ENCODE data around the gene RAPGEF3.

Gene RAPGEF3

DNA sequence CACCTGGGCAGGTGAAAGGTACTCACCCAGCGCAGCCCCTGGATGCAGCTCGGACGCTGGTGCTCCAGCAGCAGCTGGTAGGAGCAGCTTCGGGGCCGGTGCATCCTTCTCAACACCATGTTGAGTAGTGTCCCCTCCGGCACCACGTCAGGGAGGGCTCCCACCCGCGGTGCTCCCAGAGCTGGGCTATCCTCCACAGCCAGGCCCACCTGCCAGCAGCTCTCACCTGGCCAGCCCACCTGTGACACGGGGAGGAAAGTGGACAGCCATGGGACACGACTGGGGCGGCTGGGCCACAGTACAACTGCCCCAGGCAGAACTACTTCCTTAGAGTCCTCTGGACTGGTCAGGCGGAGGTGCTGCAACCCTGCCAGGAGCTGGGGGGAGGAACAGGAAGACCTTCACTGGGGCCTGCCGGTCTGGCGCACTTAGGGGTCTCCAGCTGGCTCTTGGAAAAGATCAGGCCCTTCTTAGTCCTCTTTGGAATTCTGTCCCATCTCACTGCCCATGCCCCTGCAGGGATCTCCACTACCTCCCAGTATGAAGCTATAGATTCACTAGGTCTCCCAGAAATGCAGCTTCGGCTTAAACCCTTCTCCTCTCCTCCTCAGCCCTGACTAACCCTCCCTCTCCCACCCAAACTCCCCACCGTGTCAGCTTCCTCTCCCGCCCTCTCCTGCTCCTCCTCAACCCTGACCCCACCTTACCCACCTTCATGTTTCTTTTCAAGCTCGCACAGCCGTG is 668 bp downstream of the RAPGEF3 start:
- peak overlapping the region; percentile 14 for H3K27ac Mint-ChIP-seq

DNA sequence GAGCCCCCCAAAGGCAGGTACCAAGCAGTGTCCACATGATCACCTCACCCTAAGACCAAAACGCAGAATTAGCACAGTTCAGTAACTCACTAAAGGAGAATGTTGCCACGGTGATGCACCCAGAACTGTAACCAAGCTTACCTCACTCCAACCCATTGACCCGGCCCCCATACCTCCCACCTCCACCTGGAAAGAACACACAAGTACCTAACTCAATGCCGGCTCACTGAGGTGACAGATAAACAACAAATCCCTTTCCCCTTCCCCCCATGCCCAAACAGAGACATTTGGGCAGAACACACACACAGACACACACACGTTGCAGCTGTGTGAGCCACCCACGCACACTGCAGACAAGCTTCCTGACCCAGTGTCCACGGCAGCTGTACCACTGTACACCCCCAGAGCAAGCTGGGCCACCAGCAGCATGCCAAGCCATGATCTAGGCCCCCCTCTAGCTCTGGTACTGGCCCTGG is 1.3 kb downstream of the RAPGEF3 start:
- peak overlapping the region; percentile 14 for H3K27ac Mint-ChIP-seq
- no peaks in the 10 kb centered on the region for H3K36me3 Mint-ChIP-seq
- DNase-seq (ENCODE audit: low spot score in 2 of 2) (no peak), ATAC-seq (no peak)
- peak overlapping the region; percentile 77 for H3K4me3 Mint-ChIP-seq
- peaks cover 64% of the 10 kb centered on the region for H3K4me1 Mint-ChIP-seq
- H3K9me3 Mint-ChIP-seq, result no peaks in the 10 kb centered on the region

More for the DNA sequence above, 668 bp downstream of the RAPGEF3 start:
- ATAC-seq, result no peak
- DNase-seq (ENCODE audit: low spot score in 2 of 2), result no peak
- H3K36me3 Mint-ChIP-seq, result no peaks in the 10 kb centered on the region
- H3K4me1 Mint-ChIP-seq, result peaks cover 64% of the 10 kb centered on the region
- H3K9me3 Mint-ChIP-seq, result no peaks in the 10 kb centered on the region
- H3K4me3 Mint-ChIP-seq, result peak overlapping the region; percentile 77

DNA sequence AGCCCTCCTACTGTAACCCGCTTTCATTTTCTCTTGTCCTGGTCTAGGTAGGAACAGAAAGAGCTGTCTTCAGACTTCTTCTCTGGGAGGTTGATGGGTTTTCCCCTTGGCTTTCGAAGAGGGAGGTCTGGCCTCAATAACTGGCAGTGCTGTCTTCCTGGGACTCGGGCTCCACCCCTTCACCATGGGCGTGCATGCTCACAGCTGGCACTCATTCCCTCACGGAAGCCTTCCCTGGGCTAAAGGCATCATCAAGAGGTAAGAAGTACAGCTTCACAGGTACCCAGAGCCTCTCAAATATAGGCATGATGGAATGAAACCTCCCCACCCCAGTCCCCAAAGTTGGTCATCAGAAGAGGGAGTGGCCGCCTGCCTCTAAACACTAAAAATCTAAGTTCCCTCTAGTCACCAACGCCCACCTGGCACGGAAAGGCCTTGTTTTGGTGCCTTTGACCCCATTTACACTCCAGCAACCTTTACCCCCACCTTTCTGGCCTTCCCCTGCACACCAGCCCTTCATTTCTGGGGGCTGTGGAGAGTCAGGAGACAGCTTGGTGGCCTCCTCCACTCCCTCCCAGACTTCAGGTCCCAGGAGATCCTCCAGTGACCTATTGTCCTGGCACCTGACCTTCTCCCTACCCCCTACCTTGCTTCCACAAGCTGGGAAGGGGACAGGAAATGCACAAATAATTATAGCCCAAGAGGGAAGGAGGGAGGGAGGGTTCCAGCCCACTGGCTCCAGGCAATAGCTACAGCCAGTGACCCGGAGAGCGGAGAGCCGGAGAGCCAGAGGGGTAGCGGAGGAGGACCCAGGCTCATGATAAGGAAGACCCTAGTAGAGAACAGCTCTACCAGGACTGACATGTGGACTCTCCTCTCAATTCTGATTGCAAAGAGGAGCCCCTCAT is 2.8 kb downstream of the RAPGEF3 start:
- H3K36me3 Mint-ChIP-seq, result no peaks in the 10 kb centered on the region
- peak; percentile 68 for ATAC-seq
- H3K4me3 Mint-ChIP-seq, result peak overlapping the region; percentile 55
- no peaks in the 10 kb centered on the region for H3K9me3 Mint-ChIP-seq
- DNase-seq (ENCODE audit: low spot score in 2 of 2), result no peak
- H3K27ac Mint-ChIP-seq, result peak overlapping the region; percentile 85
- H3K4me1 Mint-ChIP-seq, result peaks cover 64% of the 10 kb centered on the region

DNA sequence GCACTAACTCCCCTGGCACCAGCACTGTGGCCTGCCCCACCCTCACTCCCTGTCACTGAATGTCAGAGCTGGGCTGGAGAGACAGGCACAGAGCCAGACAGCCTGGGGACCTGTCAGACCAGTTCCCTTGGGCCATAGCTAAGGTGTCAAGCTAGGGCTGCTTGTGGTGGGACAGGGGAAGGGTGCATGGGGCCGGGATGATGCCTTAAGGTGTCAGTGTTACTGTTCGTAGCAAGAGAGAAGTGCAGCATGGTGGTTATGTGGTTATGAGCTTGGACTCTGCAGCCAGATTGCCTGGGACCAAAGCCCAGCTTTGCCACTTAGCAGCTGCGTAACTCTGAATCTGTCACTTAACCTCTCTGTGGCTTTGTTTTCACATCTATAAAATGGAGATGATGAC is 3.8 kb downstream of the RAPGEF3 start:
- peak overlapping the region; percentile 85 for H3K27ac Mint-ChIP-seq
- peak in 1 of 2 donors; percentile 57 for DNase-seq (ENCODE audit: low spot score in 2 of 2)
- peaks cover 61% of the 10 kb centered on the region for H3K4me1 Mint-ChIP-seq
- H3K36me3 Mint-ChIP-seq, result no peaks in the 10 kb centered on the region
- no peaks in the 10 kb centered on the region for H3K9me3 Mint-ChIP-seq
- peak; percentile 27 for ATAC-seq
- H3K4me3 Mint-ChIP-seq, result peak overlapping the region; percentile 55

DNA sequence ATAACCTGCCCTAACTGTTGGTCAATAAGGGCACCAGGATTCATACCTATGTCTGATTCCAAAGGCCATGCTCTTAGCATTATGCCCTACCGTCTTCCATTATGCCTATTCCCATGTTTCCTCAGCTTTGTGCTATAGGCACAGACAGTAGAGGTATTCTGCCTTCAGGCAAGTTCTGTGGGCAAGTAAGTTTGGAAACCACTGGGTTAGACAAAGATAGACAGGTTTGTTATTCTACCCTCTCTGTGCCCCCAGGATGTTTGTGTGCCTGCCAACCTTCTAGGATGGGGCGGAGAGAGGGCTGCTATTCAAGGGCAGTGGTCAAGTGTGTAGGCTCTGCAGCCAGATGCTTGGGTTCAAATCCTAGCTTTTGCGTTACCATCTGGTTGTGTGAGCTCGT is 4.6 kb downstream of the RAPGEF3 start:
- no peak for ATAC-seq
- H3K9me3 Mint-ChIP-seq, result no peaks in the 10 kb centered on the region
- no peak for DNase-seq (ENCODE audit: low spot score in 2 of 2)
- peak overlapping the region; percentile 56 for H3K27ac Mint-ChIP-seq
- peaks cover 53% of the 10 kb centered on the region for H3K4me1 Mint-ChIP-seq
- no peak overlapping the region for H3K4me3 Mint-ChIP-seq
- no peaks in the 10 kb centered on the region for H3K36me3 Mint-ChIP-seq

DNA sequence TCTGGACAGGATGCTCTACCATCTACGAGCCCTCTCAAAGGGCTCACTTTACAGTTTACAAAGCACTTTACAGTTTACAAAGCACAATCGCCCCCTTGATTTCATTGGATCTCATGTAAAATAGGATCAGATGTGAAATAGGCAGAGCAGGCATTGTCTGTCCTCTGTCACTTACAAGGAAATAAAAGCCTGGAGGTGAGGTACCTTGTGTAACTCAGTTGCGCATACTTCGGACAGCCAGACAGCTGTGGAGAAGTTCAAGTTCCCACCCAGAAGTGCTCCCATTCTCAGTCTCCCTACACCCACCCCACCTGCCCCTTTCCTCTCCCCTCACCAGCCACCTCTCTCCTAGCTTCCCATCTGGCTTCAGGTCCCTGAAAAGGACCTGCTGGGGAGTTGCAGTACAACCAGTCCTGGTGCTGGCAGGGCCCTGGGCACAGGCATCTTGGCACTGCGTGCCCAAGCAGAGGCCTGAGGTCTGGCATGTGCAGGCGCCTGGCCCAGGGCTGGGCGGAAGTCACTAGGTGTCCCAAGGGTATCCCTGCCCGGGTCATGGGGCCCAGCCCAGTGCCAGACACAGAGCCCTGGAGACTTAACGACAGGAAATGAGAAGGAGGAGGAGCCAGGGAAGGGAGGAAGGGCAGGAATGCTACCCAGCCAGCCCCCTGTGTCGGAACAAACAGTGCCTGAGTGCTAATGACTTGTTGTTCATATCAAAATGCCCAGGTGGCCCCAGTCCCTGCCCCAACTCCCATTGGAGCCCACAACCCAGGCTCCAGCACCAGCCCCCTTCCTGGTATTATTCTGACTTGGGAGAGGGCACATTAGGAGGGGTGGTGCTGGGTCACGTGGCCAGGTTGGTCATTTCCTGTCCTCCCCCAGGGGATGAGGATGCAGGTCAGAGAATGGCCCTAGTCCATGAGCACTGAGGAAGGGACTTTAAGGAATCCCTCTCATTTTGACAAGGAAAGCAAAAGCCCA is 5.4 kb downstream of the RAPGEF3 start:
- no peak overlapping the region for H3K4me3 Mint-ChIP-seq
- H3K27ac Mint-ChIP-seq, result peak overlapping the region; percentile 56
- ATAC-seq (no peak), DNase-seq (ENCODE audit: low spot score in 2 of 2) (no peak)
- H3K4me1 Mint-ChIP-seq, result peaks cover 46% of the 10 kb centered on the region
- no peaks in the 10 kb centered on the region for H3K9me3 Mint-ChIP-seq
- H3K36me3 Mint-ChIP-seq, result no peaks in the 10 kb centered on the region

DNA sequence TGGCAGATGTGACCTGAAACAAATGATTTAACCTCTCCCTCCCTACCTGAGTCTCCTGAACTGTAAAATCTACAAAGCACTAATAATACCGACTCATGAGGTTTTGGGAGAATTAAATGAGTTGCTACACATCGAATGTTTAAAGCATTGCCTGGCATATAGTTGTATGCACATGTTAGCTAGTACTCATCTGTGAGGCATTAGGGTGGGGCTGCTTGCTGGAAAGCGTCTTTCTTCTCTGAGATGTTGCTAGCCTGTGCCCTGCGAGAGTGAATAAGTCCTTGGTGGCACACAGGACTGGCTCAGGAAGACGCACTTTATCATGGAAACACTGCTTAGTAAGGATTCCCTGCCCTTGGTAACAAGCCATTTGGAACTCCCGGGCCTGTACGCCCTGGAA is 6.1 kb downstream of the RAPGEF3 start:
- Mint-ChIP-seq H3K4me1 (peaks cover 38% of the 10 kb centered on the region), H3K36me3 (no peaks in the 10 kb centered on the region), H3K27ac (peak overlapping the region; percentile 56), H3K4me3 (no peak overlapping the region), H3K9me3 (no peaks in the 10 kb centered on the region)
- no peak for DNase-seq (ENCODE audit: low spot score in 2 of 2)
- no peak for ATAC-seq

DNA sequence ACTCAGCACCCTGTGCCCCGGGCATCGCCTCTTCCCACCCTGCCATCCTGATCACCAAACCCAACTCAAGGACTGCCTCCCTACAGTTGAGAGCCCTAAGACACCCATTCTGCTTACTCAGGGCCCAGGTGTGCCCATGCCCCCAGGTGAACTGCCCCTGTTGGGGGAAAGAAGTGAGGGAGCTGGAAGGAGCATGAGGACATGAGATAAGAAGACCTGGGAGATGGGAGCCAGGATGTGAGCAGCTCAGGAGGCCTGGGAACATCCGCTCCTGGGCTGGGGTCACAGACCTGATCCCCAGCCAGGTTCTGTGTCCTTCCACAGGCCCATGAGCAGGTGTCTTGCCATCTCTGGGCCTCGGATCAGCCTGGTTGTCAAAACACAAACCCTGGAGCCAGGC is 6.6 kb downstream of the RAPGEF3 start:
- ATAC-seq (no peak), DNase-seq (ENCODE audit: low spot score in 2 of 2) (no peak)
- Mint-ChIP-seq H3K36me3 (no peaks in the 10 kb centered on the region), H3K27ac (peak overlapping the region; percentile 56), H3K9me3 (no peaks in the 10 kb centered on the region), H3K4me1 (peaks cover 34% of the 10 kb centered on the region), H3K4me3 (no peak overlapping the region)

DNA sequence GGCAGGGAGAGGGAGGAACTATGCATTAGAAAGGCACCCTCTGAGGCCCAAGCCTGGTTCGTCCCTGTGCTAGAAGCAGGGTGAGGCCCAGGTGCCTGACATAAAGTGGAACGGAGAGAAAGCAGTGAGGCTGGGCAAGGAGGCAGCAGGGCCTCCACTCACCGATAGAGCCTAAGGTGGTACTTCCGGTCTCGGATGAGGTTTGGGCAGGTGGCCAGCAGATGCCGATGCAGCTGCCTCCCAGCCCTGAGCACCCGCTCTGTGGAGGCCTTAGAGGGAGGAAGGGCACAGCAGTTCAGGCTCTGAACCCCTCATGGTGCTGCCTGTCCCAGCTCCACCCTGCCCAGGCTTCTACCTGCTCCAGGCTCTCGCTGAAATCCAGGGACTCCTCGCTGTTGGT is 7.1 kb downstream of the RAPGEF3 start:
- H3K36me3 Mint-ChIP-seq, result no peaks in the 10 kb centered on the region
- H3K4me1 Mint-ChIP-seq, result peaks cover 28% of the 10 kb centered on the region
- H3K9me3 Mint-ChIP-seq, result no peaks in the 10 kb centered on the region
- H3K27ac Mint-ChIP-seq, result peak overlapping the region; percentile 56
- no peak overlapping the region for H3K4me3 Mint-ChIP-seq
- ATAC-seq (no peak), DNase-seq (ENCODE audit: low spot score in 2 of 2) (no peak)

DNA sequence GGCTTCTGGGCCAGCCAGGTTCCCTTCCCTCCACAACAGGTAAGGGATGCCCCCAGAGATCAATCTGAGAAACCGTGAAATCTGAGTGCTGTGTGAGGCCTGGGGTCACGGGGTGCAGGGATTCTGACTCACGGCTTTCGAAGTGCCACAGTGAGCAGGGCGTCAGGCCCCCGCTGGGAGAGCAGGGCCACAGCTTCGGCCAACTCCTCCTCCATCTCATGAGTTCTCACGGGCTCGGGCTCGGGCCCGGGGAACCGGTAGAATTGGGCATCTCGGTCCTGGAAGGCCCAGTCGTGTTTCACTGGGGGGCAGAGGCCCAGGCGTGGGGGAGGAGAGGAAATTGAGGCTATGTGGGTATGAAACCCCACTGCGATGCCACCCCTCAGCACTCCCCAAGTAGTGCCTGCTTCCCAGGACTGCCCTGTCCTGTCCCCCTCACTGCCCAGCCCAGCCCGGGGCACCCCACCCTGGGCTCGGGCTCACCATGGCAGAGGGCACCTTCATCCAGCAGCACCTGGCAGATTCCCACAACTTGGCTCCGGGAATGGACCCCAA is 7.7 kb downstream of the RAPGEF3 start:
- ATAC-seq, result no peak

DNA sequence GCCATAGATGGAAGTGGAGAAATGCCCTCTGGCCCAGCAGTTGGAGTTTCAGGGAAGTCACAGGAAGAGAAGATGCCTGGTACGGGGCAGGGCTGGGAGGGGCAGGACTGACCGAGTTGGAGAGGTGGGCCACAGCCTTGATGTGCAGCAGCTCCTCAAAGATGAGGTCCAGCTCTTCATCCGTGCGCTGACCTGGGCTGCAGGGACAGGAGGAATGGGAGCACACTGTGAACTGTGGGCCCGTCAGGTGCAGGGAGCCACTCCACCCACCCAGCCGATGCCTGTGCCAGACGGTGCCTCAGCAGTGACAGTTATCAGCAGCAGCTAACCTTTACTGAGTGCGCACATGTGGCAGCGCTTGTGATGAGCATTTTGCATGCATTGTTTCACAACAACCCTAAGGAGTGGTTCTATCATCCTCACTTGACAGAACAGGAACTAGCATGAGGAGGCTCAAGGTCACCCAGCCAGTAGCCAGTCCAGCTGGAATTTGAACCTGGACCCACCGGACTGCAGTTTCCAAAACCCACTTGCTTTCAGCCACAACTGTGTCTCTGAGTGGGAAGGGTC is 8.4 kb downstream of the RAPGEF3 start:
- Mint-ChIP-seq H3K9me3 (no peaks in the 10 kb centered on the region), H3K4me1 (peaks cover 16% of the 10 kb centered on the region), H3K36me3 (no peaks in the 10 kb centered on the region), H3K4me3 (no peak overlapping the region), H3K27ac (peak overlapping the region; percentile 68)
- no peak for DNase-seq (ENCODE audit: low spot score in 2 of 2)
- ATAC-seq, result no peak

More for the DNA sequence above, 7.7 kb downstream of the RAPGEF3 start:
- Mint-ChIP-seq H3K9me3 (no peaks in the 10 kb centered on the region), H3K27ac (no peak overlapping the region), H3K36me3 (no peaks in the 10 kb centered on the region), H3K4me1 (peaks cover 22% of the 10 kb centered on the region), H3K4me3 (no peak overlapping the region)
- no peak for DNase-seq (ENCODE audit: low spot score in 2 of 2)

DNA sequence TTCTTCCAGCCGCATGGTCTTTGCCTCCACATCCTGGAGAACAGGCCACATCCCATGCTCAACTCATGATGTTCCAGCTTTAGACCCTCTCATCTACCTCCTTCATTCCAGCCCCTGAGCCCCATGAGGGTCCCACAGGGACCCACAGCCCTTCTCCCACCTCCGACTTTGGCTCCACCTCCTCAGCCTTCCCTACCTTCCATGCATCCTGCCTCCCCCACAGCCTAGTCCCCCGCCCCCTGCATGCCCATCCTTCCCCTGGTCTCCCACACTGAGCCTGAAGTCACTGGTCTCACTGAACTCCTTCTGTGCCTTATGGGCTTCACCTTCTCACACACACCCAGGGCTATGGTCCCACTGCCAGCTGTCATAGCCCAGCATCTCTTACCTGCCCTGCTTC is 9.8 kb downstream of the RAPGEF3 start:
- Mint-ChIP-seq H3K27ac (peak overlapping the region; percentile 29), H3K36me3 (no peaks in the 10 kb centered on the region), H3K4me1 (peaks cover 8% of the 10 kb centered on the region), H3K4me3 (no peak overlapping the region), H3K9me3 (no peaks in the 10 kb centered on the region)
- ATAC-seq, result no peak
- DNase-seq (ENCODE audit: low spot score in 2 of 2), result no peak

DNA sequence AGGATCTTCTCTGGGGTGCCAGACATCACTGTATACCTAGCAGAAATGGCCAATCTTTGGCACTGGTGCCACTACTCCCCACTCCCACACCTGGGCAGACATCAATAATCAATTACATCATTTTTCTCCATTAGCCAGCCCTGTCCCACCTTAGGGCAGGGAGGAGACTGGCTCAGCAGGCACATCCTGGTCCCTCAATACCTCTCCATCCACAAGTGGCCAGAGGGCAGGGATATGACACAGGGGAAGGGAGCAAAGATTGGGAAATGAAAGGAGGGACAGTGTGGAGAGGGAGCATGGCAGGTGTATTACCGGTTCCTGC is 10.2 kb downstream of the RAPGEF3 start:
- ATAC-seq, result no peak
- Mint-ChIP-seq H3K4me1 (peaks cover 9% of the 10 kb centered on the region), H3K9me3 (no peaks in the 10 kb centered on the region), H3K27ac (no peak overlapping the region), H3K36me3 (no peaks in the 10 kb centered on the region), H3K4me3 (no peak overlapping the region)
- no peak for DNase-seq (ENCODE audit: low spot score in 2 of 2)
